B cell (primary cell): ENCODE data around the gene TEF. TPM values are rescaled to one million over a fixed set of nuclear protein-coding genes. Genes with fewer than 3 reads are reported as not detected.

Experiments
- ATAC-seq: fragments of 200-7000 bp; cut with Tn5 transposase; one replicate; pipeline ENCODE4 v1.10.0; 2021; ENCODE audit warnings: low read depth, mild to moderate bottlenecking, moderate number of reproducible peaks, moderate library complexity
- CTCF ChIA-PET: fragments of 350-600 bp; sonication (Branson Sonifier 250); formaldehyde crosslinking; loops from one replicate; lab custom pipeline; 2021; ENCODE audit warnings: antibody characterized with exemption, inconsistent platforms; lab: Charles Lee
- POLR2A ChIA-PET: fragments of 350-600 bp; sonication (Branson Sonifier 250); formaldehyde crosslinking; loops from one replicate; lab custom pipeline; 2021; ENCODE audit warnings: antibody characterized with exemption; lab: Charles Lee
- DNase-seq: peaks from one replicate; pipeline ENCODE4 v3.0.0; 2013
- H2AFZ ChIP-seq: 2 replicates; pipeline ENCODE4 v1.6.1; 2012; ENCODE audit warnings: mild to moderate bottlenecking, low read depth, low read length; ENCODE audit not compliant: insufficient read depth, poor library complexity, severe bottlenecking
- H3K27ac ChIP-seq, 2 donors: 1 replicate in 1 of 2; 2 replicates in 1 of 2; pipeline ENCODE4 v1.5.1; 2012 to 2013; ENCODE audit warnings: low read length in 2 of 2, mild to moderate bottlenecking in 2 of 2, moderate library complexity in 1 of 2
- H3K27me3 ChIP-seq, 4 experiments: fragments of 200-600 bp in 1 of 4; sonication (generic) in 1 of 4; replicated peaks in 1 of 4; 1 replicate in 2 of 4; 2 replicates in 2 of 4; pipeline versions ENCODE4 v1.6.1 to v1.7.0; 2013 to 2016; ENCODE audit warnings: low read length in 3 of 4, mild to moderate bottlenecking in 2 of 4, mixed read lengths in 1 of 4, moderate library complexity in 1 of 4; ENCODE audit not compliant: insufficient read depth in 4 of 4, control insufficient read depth in 3 of 4; ENCODE audit errors: control extremely low read depth in 1 of 4
- H3K36me3 ChIP-seq, 2 experiments: replicated peaks in 1 of 2; 1 replicate in 1 of 2; 2 replicates in 1 of 2; pipeline versions ENCODE4 v1.6.1 to v1.7.1; 2013; ENCODE audit warnings: low read length in 1 of 2; ENCODE audit not compliant: insufficient read depth in 2 of 2, control insufficient read depth in 1 of 2; ENCODE audit errors: control extremely low read depth in 1 of 2, extremely low read depth in 1 of 2
- H3K4me1 ChIP-seq, 2 donors: fragments of 200-600 bp in 1 of 2; sonication (generic) in 1 of 2; 1 replicate in 1 of 2; 2 replicates in 1 of 2; pipeline versions ENCODE4 v1.5.1 to v1.6.1; 2013 to 2017; ENCODE audit warnings: low read length in 2 of 2; ENCODE audit not compliant: control insufficient read depth in 2 of 2, insufficient read depth in 2 of 2
- H3K4me2 ChIP-seq: replicated peaks from 2 replicates; pipeline ENCODE3; 2012; ENCODE audit warnings: mild to moderate bottlenecking, low read depth, low read length; ENCODE audit not compliant: poor library complexity, severe bottlenecking
- H3K4me3 ChIP-seq, 5 experiments: fragments of 200-600 bp in 1 of 5; sonication (generic) in 1 of 5; 1 replicate in 3 of 5; 2 replicates in 2 of 5; pipeline versions ENCODE4 v1.5.1 to v1.7.0; 2011 to 2016; ENCODE audit warnings: low read length in 4 of 5, mild to moderate bottlenecking in 4 of 5, low read depth in 2 of 5, control low read depth in 1 of 5, moderate library complexity in 1 of 5; ENCODE audit not compliant: insufficient read depth in 1 of 5; ENCODE audit errors: control extremely low read depth in 1 of 5, extremely low read depth in 1 of 5
- H3K79me2 ChIP-seq: fragments of 200-600 bp; sonication (generic); one replicate; pipeline ENCODE4 v1.6.0; 2016; ENCODE audit warnings: low read length; ENCODE audit not compliant: control insufficient read depth, insufficient read depth
- H3K9ac ChIP-seq: fragments of 200-600 bp; sonication (generic); 2 replicates; pipeline ENCODE4 v1.6.1; 2017; ENCODE audit warnings: mild to moderate bottlenecking, low read length, moderate library complexity
- H3K9me3 ChIP-seq, 3 donors: one replicate each; pipeline versions ENCODE4 v1.6.1 to v1.7.1; 2013; ENCODE audit warnings: low read length in 2 of 3; ENCODE audit not compliant: control insufficient read depth in 2 of 3, insufficient read depth in 1 of 3; ENCODE audit errors: control extremely low read depth in 1 of 3
- H4K20me1 ChIP-seq: 2 replicates; pipeline ENCODE4 v1.6.0; 2012; ENCODE audit warnings: mild to moderate bottlenecking, low read length; ENCODE audit not compliant: insufficient read depth, control insufficient read depth, poor library complexity, severe bottlenecking
- H3K27ac Mint-ChIP-seq: one replicate; pipeline ENCODE4 v1.8.0; 2021; ENCODE audit warnings: mixed read lengths
- H3K27me3 Mint-ChIP-seq: one replicate; pipeline ENCODE4 v1.8.0; 2021; ENCODE audit warnings: mixed read lengths
- H3K4me1 Mint-ChIP-seq: one replicate; pipeline ENCODE4 v1.8.0; 2021; ENCODE audit warnings: mixed read lengths
- H3K4me3 Mint-ChIP-seq: one replicate; pipeline ENCODE4 v1.8.0; 2021; ENCODE audit warnings: mixed read lengths
- H3K9me3 Mint-ChIP-seq: one replicate; pipeline ENCODE4 v1.8.0; 2022; ENCODE audit warnings: mixed read lengths; ENCODE audit not compliant: insufficient read depth
- EZH2 ChIP-seq: IDR thresholded peaks from 2 replicates; pipeline ENCODE4 v1.6.1; 2012; ENCODE audit warnings: borderline replicate concordance, low read depth, mild to moderate bottlenecking, moderate library complexity, low read length; ENCODE audit not compliant: insufficient read depth, poor library complexity, severe bottlenecking
- WGBS: methylation state at CpG from one replicate; pipeline ENCODE4 v1.1.5; 2013; ENCODE audit warnings: missing lambda C conversion rate; ENCODE audit not compliant: insufficient coverage; 5-methylcytosine and 5-hydroxymethylcytosine counted together
- intact Hi-C: fragments of 100-400 bp; cut with micrococcal nuclease; formaldehyde crosslinking; loops from one replicate; pipeline ENCODE4 v1.10.0; 2022
- polyA plus RNA-seq: library from polyadenylated mRNA; depleted of rRNA; stranded (reverse); fragments of >200 nt; gene quantifications from 2 replicates; pipeline ENCODE4 v1.2.3, GENCODE V29; 2012
- total RNA-seq, 2 donors: library from RNA; stranded (reverse); fragments of 120-200 nt in 1 of 2; gene quantifications; 1 replicate in 1 of 2; 2 replicates in 1 of 2; pipeline versions ENCODE4 v1.2.3 to v1.2.4, GENCODE V29; 2013 to 2022
- TF ChIP-seq, protein P1 (sequence below): fragments of 200-600 bp; IDR thresholded peaks from one replicate; pipeline ENCODE4 v1.8.0; 2022; ENCODE audit warnings: antibody characterized with exemption, mild to moderate bottlenecking

The TEF gene
- total and polyA plus RNA-seq, 2 donors (not counting 1 experiment from before 2014, with no cell fraction given), result 5.0 to 5.5 TPM

DNA sequence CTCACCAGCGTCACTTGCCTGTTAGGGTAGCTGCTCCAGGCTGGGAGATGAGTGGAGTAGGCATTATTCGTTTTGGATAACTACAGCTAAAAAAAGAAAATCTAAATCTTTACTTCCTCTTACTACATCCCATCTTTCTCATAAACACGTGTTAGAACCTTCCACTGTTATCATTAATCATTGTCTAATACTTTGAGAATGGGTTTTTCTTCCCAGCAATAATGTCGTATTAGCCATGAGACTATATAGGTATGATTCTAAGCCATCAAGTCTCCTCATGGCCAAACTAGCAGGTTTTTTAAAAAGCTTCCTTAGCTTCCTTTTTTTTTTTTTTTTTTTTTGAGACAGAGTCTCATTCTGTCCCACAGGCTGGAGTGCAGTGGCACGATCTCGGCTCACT, 3.9 kb upstream of the TEF start:
- Histone ChIP-seq H3K9ac (no peak overlapping the region), H3K36me3 (no peaks in the 10 kb centered on the region), H3K79me2 (no peaks in the 10 kb centered on the region), H2AFZ (peak overlapping the region; percentile 2), H3K27me3 (no peaks in the 10 kb centered on the region), H3K4me1 (peaks cover 8 to 14% of the 10 kb centered on the region in 2 donors), H3K4me2 (no peak overlapping the region), H4K20me1 (no peaks in the 10 kb centered on the region), H3K27ac (no peak overlapping the region), H3K9me3 (no peaks in the 10 kb centered on the region), H3K4me3 (no peak overlapping the region)
- POLR2A ChIA-PET, result interaction anchor here (0.7 kb wide), 1 partner anchor 218 kb away, joined by 3 read pairs; no protein-coding TSS in a partner anchor
- Mint-ChIP-seq H3K9me3 (no peaks in the 10 kb centered on the region), H3K27me3 (no peaks in the 10 kb centered on the region), H3K4me3 (no peak overlapping the region), H3K4me1 (peaks cover 11% of the 10 kb centered on the region), H3K27ac (no peak overlapping the region)
- TF ChIP-seq, protein P1, sequence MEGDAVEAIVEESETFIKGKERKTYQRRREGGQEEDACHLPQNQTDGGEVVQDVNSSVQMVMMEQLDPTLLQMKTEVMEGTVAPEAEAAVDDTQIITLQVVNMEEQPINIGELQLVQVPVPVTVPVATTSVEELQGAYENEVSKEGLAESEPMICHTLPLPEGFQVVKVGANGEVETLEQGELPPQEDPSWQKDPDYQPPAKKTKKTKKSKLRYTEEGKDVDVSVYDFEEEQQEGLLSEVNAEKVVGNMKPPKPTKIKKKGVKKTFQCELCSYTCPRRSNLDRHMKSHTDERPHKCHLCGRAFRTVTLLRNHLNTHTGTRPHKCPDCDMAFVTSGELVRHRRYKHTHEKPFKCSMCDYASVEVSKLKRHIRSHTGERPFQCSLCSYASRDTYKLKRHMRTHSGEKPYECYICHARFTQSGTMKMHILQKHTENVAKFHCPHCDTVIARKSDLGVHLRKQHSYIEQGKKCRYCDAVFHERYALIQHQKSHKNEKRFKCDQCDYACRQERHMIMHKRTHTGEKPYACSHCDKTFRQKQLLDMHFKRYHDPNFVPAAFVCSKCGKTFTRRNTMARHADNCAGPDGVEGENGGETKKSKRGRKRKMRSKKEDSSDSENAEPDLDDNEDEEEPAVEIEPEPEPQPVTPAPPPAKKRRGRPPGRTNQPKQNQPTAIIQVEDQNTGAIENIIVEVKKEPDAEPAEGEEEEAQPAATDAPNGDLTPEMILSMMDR, result no peak
- TF ChIP-seq EZH2, result no peak
- no peak for ATAC-seq
- DNase-seq, result no peak
- CTCF ChIA-PET, result interaction anchor here (0.6 to 1.4 kb wide), 2 partner anchors 26 to 153 kb away, joined by 4 read pairs; no protein-coding TSS in a partner anchor
- intact Hi-C loops, result no loop called here
- WGBS, result no CpG with 5 or more reads among the region's 6 CpGs

DNA sequence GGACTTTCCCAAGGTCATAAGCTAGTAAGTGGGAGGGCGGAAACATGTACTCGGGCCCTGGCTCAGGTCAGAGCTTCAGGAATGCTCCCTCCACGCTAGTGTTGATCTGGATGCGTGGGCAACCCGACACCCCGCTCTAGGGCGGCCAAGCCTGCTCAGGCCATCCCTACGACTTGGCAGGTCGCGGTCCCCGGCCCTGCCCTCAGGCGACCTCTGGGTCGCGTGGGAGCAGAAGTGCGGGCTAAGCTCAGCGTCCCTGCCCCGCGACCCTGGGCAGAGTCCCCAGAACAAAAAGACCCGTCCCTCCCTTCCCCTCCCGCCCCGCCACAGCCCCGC, 781 bp upstream of the TEF start:
- intact Hi-C loops, result loop anchor here (1.0 to 5.0 kb wide), 10 partner anchors 79 to 744 kb away; partner anchors contain the start of genes ACO2, DESI1, L3MBTL2 and MRTFA
- Histone ChIP-seq H3K4me3 (peak overlapping the region; percentile 30 to 78 (median 66)), H3K27me3 (no peaks in the 10 kb centered on the region), H3K4me1 (peaks cover 10 to 18% of the 10 kb centered on the region in 2 donors), H4K20me1 (no peaks in the 10 kb centered on the region), H3K4me2 (peak overlapping the region; percentile 90), H2AFZ (peak overlapping the region; percentile 89), H3K9me3 (no peaks in the 10 kb centered on the region), H3K36me3 (no peaks in the 10 kb centered on the region), H3K27ac (peak overlapping the region; percentile 93 to 95), H3K79me2 (peaks cover 3% of the 10 kb centered on the region), H3K9ac (peak overlapping the region; percentile 73)
- peak; percentile 0 for ATAC-seq
- H3K4me1 Mint-ChIP-seq, result peaks cover 20% of the 10 kb centered on the region
- CTCF ChIA-PET, result interaction anchor here (1.0 to 2.9 kb wide), 8 partner anchors 23 to 1537 kb away, joined by 3 to 12 read pairs (median 4); partner anchors contain the start of genes ACO2, DESI1, PHF5A and PMM1
- H3K9me3 Mint-ChIP-seq, result no peaks in the 10 kb centered on the region
- peak overlapping the region; percentile 99 for H3K27ac Mint-ChIP-seq
- TF ChIP-seq, protein P1, result no peak
- TF ChIP-seq EZH2, result no peak
- peak overlapping the region; percentile 88 for H3K4me3 Mint-ChIP-seq
- no peak for DNase-seq
- 6% methylated on average over 21 of the region's 22 CpGs for WGBS
- H3K27me3 Mint-ChIP-seq, result no peaks in the 10 kb centered on the region
- POLR2A ChIA-PET, result interaction anchor here (0.5 to 2.1 kb wide), 17 partner anchors 11 to 785 kb away, joined by 3 to 36 read pairs (median 6); partner anchors contain the start of genes ACO2, PHF5A, RANGAP1 and TOB2
